ENCODE measurements around the gene NCOR2. TPM values are rescaled to one million over a fixed set of nuclear protein-coding genes. Genes with fewer than 3 reads are reported as not detected.

Gene NCOR2
- total and polyA plus RNA-seq, 7 donors: 44.1 to 164 (median 134) TPM

DNA sequence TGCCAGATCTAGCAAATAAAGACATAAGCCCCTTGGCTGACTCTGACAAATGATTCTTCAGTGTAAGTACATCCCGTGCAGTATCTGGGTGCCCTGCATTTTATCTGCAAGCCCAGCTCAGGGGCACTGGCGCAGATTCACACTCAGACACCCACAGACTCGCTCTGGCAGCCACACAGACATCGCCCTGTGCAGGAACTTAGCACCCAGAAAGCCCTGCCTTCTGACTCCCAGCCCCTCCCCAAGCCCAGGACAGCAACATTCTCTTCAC lies 44.9 kb upstream of the NCOR2 start:
- DNase-seq: no peak
- intact Hi-C loops (cut with DNase I): no loop called here
- 86 to 97% (median 95%) methylated on average over 4 of the region's 4 CpGs for WGBS, 3 donors
- TF ChIP-seq, protein P1, sequence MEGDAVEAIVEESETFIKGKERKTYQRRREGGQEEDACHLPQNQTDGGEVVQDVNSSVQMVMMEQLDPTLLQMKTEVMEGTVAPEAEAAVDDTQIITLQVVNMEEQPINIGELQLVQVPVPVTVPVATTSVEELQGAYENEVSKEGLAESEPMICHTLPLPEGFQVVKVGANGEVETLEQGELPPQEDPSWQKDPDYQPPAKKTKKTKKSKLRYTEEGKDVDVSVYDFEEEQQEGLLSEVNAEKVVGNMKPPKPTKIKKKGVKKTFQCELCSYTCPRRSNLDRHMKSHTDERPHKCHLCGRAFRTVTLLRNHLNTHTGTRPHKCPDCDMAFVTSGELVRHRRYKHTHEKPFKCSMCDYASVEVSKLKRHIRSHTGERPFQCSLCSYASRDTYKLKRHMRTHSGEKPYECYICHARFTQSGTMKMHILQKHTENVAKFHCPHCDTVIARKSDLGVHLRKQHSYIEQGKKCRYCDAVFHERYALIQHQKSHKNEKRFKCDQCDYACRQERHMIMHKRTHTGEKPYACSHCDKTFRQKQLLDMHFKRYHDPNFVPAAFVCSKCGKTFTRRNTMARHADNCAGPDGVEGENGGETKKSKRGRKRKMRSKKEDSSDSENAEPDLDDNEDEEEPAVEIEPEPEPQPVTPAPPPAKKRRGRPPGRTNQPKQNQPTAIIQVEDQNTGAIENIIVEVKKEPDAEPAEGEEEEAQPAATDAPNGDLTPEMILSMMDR (IDR thresholded peaks at IDR 0.05): no peak
- H3K4me3 ChIP-seq: no peak overlapping the region
- H3K27me3 ChIP-seq (ENCODE audit: insufficient read depth in 3 of 3, low read length in 2 of 3): no peaks in the 10 kb centered on the region
- no peaks in the 10 kb centered on the region for H3K36me3 ChIP-seq (ENCODE audit: insufficient read depth in 1 of 2, low read depth in 1 of 2)
- no peak for ATAC-seq
- H3K4me1 ChIP-seq: no peaks in the 10 kb centered on the region
- no peaks in the 10 kb centered on the region for H3K9me3 ChIP-seq
- no peak overlapping the region for H3K27ac ChIP-seq

DNA sequence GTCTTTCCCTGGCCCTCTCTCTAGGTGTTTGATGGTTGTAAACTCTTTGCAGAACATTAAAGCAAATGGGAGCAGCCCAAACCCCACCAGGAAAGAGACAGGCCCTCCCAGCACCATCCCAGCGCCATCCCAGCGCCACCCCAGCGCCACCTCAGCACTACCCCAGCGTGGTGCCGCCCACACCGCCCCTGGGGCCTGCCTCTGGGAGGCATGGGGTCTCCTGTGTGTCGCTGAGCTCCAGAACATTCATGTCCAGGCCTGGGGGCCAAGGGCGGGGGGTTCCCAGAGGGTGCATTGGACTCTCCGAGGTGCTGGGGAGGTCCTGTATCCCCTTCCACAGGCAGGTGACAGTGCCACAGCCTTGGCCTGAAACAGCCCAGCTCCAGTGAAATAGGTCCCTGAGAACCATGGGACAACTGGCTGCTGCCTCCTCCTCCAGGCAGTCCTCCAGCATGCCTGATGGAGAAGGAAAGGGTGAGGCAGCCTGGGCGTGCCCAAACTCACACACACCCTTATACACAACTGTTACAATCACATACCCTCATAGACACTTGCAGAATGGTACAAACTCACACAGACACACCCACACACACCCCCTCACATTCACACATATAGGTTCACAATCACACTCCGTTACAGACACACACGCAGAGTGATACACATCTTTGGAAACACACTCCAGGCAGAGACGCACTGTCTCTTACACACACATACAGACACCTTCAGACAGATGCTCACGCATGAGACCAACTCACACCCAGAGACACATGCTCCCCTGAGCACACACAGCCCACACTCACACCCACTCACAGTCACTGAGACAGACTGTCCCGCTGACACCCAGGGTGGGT lies 44.4 kb upstream of the NCOR2 start:
- ATAC-seq: no peak
- WGBS, 3 donors: 91 to 99% (median 95%) methylated on average over 15 of the region's 15 CpGs
- Histone ChIP-seq H3K9me3 (no peaks in the 10 kb centered on the region), H3K27me3 (ENCODE audit: insufficient read depth in 3 of 3, low read length in 2 of 3) (no peaks in the 10 kb centered on the region), H3K27ac (no peak overlapping the region), H3K4me1 (no peaks in the 10 kb centered on the region), H3K4me3 (no peak overlapping the region), H3K36me3 (ENCODE audit: insufficient read depth in 1 of 2, low read depth in 1 of 2) (no peaks in the 10 kb centered on the region)
- intact Hi-C loops (cut with DNase I): no loop called here
- TF ChIP-seq, protein P1 (IDR thresholded peaks at IDR 0.05): no peak
- peak in 1 of 2 donors; percentile 38 for DNase-seq

DNA sequence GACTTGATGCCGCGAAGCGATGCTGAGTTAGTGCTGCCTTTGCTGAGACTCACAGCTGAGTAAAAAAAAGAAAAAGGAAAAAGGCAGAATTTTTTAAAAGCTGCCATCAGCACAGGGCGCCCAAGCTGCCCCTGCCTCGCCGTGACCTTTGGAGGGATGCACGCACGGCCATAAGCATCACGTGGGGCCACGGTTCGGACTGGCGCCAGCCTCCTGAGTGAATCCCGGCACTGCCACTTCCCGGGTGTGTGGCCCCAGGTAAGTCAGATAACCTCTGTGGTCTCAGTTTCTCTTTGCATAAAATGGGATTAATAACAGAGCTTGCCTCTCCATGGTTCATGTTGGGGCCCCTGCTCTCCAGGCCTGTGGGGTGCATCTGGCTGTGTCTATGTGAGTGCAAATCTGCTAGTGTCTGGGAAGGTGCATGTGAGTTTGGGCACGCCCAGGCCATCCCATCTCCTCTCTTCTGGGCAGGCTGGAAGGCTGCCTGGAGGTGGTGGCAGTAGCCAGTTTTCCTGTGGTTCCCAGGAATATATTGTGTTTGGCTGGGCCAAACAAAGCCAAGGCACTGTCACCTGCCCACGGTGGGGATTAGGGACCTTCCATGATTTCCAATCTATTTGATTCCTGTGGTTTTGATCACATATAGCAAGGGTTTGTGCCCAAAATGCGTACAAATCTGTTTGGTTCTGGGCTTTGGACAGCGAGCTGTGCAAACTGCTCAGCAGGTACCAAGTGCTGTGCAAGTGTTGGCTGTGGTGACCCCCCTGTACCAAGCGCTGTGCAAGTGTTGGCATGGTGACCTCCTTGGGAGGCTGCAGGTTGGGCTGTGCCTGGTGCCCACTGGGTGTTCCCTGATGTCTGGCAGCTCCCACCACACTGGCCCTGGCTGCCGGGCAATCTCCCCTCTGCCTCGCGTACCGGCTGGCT lies 43.5 kb upstream of the NCOR2 start:
- Histone ChIP-seq H3K27me3 (ENCODE audit: insufficient read depth in 3 of 3, low read length in 2 of 3) (no peaks in the 10 kb centered on the region), H3K4me1 (no peaks in the 10 kb centered on the region)
- intact Hi-C loops (cut with DNase I): no loop called here

DNA sequence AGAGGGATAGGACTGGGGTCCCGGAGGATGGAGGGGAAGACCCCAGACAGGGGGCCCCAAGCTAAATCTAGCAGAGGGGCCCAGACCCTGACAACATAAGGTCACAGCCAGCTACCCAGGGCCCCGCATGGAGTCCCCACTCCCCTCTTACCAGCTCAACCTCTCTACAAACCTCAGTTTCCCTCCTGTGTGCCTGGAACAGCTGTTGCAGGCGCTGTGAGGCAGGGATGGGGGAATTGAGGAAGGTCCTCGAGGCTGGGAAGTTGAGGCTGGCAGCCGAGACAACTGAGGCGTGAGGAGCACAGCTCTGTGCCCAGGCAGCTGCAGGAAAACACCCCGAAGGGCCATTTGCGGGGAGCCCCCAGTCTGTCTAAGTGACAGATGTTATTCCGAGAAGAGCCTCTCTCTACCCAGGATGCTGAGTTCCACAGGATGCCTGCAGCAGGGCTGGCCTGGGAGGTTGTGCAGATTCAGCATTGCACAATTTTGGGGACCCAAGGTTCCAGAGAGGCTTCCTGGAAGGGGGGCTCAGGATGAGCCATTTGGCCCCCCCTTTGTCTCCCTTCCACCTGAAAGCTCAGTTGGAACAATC lies 42.7 kb upstream of the NCOR2 start:
- H3K4me1 ChIP-seq: no peaks in the 10 kb centered on the region
- 85 to 92% (median 87%) methylated on average over 9 of the region's 9 CpGs for WGBS, 3 donors
- intact Hi-C loops (cut with DNase I): no loop called here
- H3K9me3 ChIP-seq: no peaks in the 10 kb centered on the region
- TF ChIP-seq, protein P1 (IDR thresholded peaks at IDR 0.05): no peak
- H3K4me3 ChIP-seq: no peak overlapping the region
- DNase-seq (no peak), ATAC-seq (no peak)
- no peaks in the 10 kb centered on the region for H3K36me3 ChIP-seq (ENCODE audit: insufficient read depth in 1 of 2, low read depth in 1 of 2)
- no peak overlapping the region for H3K27ac ChIP-seq
- H3K27me3 ChIP-seq (ENCODE audit: insufficient read depth in 3 of 3, low read length in 2 of 3): no peaks in the 10 kb centered on the region

More for the DNA sequence above, 43.5 kb upstream of the NCOR2 start:
- TF ChIP-seq, protein P1 (IDR thresholded peaks at IDR 0.05): no peak
- Histone ChIP-seq H3K36me3 (ENCODE audit: insufficient read depth in 1 of 2, low read depth in 1 of 2) (no peaks in the 10 kb centered on the region), H3K27ac (no peak overlapping the region), H3K9me3 (no peaks in the 10 kb centered on the region), H3K4me3 (no peak overlapping the region)
- 85 to 92% (median 89%) methylated on average over 23 of the region's 23 CpGs for WGBS, 3 donors
- DNase-seq (peak in 1 of 2 donors; percentile 38), ATAC-seq (no peak)
